Left forelimb (tissue), 1 donor: ENCODE data around the gene ARPC5L.
"Not testable (repeated sequence)": the region's sequence is repeated elsewhere in the genome, so short reads cannot be mapped to it uniquely, and the experiment has no call there.

Experiments
- DNase-seq: peaks from one replicate; pipeline ENCODE4 v3.0.0-alpha.2; 2018; ENCODE audit warnings: low spot score

The ARPC5L gene

GRCh38 chr9:124894035-124894740 lies 32.3 kb downstream of the ARPC5L start:
- no peak for DNase-seq

GRCh38 chr9:124894741-124895170 lies 32.8 kb downstream of the ARPC5L start:
- DNase-seq: no peak

- no peak for DNase-seq
Measured at GRCh38 chr9:124897570-124898460, 35.9 kb downstream of the ARPC5L start.

GRCh38 chr9:124899845-124900244 lies 37.9 kb downstream of the ARPC5L start:
- no peak for DNase-seq

- DNase-seq: no peak
Measured at GRCh38 chr9:124906966-124907365, 45.0 kb downstream of the ARPC5L start.

- no peak for DNase-seq
Measured at GRCh38 chr9:124908098-124908497, 46.2 kb downstream of the ARPC5L start.

GRCh38 chr9:124911766-124912165 lies 49.8 kb downstream of the ARPC5L start:
- DNase-seq: no peak

GRCh38 chr9:124913378-124913777 lies 51.4 kb downstream of the ARPC5L start:
- DNase-seq: no peak

- no peak for DNase-seq
Measured at GRCh38 chr9:124914753-124915405, 52.9 kb downstream of the ARPC5L start.

GRCh38 chr9:124920394-124920793 lies 58.5 kb downstream of the ARPC5L start:
- DNase-seq: not testable (repeated sequence)
